GM10248 (cell line): ENCODE data around the gene DEFB124.
"Not testable (repeated sequence)": the region's sequence is repeated elsewhere in the genome, so short reads cannot be mapped to it uniquely, and the experiment has no call there.

Experiments
- CTCF ChIA-PET: fragments of 300-600 bp; sonication (Branson Sonifier 250); formaldehyde crosslinking; extraction: SDS; loops from one replicate; lab custom pipeline; 2021; ENCODE audit warnings: antibody characterized with exemption; lab: Yijun Ruan, JAX
- POLR2A ChIA-PET: fragments of 350-650 bp; sonication (Branson Sonifier 250); formaldehyde crosslinking; extraction: SDS; loops from one replicate; lab custom pipeline; 2020; ENCODE audit warnings: antibody characterized with exemption; lab: Yijun Ruan, JAX
- DNase-seq: peaks from one replicate; pipeline ENCODE4 v3.0.0; 2012; ENCODE audit errors: extremely low spot score
- TF ChIP-seq, protein P1 (sequence below): IDR thresholded peaks from 2 replicates; pipeline ENCODE4 v1.5.1; 2012; ENCODE audit warnings: mild to moderate bottlenecking, low read depth; ENCODE audit errors: extremely low read depth, missing control alignments, control extremely low read depth

The DEFB124 gene

DNA sequence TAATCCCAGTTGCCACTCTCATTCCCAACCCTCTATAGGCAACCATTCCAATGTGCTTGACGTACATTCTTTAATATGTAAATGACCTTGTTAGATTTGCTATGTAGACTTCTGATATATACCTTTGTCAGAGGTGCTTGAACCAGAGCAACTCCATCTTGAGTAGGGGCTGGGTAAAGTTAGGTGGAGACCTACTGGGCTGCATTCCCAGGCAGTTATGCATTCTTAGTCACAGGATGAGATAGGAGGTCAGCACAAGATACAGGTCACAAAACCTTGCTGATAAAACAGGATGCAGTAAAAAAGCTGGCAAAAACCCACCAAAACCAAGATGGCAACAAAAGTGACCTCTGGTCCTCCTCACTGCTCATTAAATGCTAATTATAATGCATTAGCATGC lies 31.0 kb upstream of the DEFB124 start:
- DNase-seq = no peak
- POLR2A ChIA-PET = no interaction called here
- TF ChIP-seq, protein P1, sequence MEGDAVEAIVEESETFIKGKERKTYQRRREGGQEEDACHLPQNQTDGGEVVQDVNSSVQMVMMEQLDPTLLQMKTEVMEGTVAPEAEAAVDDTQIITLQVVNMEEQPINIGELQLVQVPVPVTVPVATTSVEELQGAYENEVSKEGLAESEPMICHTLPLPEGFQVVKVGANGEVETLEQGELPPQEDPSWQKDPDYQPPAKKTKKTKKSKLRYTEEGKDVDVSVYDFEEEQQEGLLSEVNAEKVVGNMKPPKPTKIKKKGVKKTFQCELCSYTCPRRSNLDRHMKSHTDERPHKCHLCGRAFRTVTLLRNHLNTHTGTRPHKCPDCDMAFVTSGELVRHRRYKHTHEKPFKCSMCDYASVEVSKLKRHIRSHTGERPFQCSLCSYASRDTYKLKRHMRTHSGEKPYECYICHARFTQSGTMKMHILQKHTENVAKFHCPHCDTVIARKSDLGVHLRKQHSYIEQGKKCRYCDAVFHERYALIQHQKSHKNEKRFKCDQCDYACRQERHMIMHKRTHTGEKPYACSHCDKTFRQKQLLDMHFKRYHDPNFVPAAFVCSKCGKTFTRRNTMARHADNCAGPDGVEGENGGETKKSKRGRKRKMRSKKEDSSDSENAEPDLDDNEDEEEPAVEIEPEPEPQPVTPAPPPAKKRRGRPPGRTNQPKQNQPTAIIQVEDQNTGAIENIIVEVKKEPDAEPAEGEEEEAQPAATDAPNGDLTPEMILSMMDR = no peak
- CTCF ChIA-PET = no interaction called here

DNA sequence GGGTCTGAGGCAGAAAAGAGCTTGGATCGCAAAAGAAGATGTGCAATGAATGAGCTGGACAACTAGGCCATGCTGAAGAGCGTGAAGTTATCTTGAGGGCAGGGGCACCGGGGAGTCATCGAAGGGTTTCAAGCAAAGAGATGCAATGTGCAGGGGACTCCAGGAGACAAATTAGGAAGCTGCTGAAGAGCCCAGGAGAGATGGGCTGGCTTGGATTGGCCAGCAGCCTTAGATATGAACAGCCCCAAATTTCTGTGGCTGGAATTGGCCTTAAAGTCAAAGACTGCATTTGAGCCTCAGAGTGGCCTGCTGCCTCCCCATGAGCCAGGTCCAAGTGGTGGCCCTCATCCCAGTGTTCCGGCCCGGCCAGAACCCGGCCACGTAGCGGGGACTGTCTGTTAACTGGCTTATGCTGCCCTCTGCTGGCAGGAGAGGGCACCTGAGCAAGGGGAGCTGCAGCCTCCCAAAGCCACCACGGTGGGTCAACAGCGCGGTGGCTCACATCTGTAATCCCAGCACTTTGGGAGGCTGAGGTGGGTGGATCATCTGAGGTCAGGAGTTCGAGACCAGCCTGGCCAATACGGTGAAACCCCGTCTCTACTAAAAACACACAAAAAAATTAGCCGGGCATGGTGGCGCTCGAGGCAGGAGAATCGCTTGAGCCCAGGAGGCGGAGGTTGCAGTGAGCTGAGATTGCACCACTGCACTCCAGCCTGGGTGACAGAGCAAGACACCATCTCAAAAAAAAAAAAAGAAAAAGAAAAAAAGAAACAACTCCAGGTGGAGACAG lies 28.2 kb upstream of the DEFB124 start:
- peak; percentile 84 for DNase-seq
- CTCF ChIA-PET = interaction anchor here (0.6 to 5.4 kb wide), 28 partner anchors 9 to 1969 kb away, joined by 3 to 77 read pairs (median 6); partner anchors contain the start of genes DEFB123, DEFB124, HM13 and ID1
- TF ChIP-seq, protein P1 = peak; percentile 98
- POLR2A ChIA-PET = not testable (repeated sequence)

DNA sequence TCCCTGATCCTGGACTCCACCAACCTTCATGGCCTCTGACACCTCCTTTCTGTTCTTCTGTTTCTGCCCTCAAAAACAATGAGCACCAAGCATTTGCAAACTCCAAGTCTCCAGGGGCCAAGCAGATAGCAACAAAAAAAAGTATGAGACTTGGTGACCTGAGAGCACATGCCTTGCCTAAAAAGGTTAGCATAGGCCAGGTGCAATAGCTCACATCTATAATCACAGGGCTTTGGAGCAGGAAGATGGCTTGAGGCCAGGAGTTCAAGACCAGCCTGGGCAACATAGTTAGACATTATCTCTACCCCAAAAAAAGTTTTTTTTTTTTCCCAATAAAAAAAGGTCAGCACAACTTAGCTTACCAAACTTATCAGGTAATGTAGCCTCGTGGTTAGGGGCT lies 25.6 kb upstream of the DEFB124 start:
- ChIA-PET CTCF (interaction anchor here (3.8 to 5.4 kb wide), 3 partner anchors 10 to 42 kb away, joined by 13 to 77 read pairs (median 50); partner anchors contain the start of genes DEFB124 and REM1), POLR2A (no interaction called here)
- TF ChIP-seq, protein P1 = no peak
- DNase-seq = no peak

DNA sequence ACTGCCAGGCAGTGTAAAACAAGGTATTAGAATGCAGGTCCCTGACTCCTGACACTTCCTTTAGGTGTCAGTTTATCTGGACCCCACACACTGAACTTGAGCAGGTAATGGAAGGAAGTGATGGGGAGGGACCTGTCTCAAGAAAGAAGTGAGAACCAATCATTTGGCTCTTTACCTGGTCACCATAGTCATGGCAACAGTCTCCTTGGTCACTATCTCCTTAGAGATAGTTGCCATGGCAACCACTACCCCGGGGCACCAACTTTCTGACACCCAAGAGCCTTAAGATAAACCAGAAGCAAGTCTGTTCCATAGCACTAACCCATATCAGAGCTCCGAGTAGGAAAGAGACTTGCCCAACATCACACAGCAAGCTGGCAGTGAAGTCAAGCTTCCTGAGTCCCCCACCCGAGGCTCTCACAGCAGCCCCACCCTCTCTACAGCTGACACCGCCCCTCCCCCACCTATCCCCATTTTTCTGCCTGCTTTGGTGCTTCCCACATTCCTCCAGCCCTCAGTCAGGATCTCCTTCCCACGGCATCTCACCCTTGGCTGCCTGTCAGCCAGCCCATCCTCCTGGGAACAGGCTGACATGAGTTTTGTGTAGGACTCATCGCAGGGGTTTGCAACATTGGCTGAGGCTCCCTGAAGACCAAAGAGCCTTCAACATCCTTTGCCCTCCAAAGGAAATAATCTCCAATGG lies 23.1 kb upstream of the DEFB124 start:
- POLR2A ChIA-PET = no interaction called here
- CTCF ChIA-PET = interaction anchor here (1.0 kb wide), 1 partner anchor 11 kb away, joined by 3 read pairs; no protein-coding TSS in a partner anchor
- no peak for DNase-seq
- TF ChIP-seq, protein P1 = no peak

DNA sequence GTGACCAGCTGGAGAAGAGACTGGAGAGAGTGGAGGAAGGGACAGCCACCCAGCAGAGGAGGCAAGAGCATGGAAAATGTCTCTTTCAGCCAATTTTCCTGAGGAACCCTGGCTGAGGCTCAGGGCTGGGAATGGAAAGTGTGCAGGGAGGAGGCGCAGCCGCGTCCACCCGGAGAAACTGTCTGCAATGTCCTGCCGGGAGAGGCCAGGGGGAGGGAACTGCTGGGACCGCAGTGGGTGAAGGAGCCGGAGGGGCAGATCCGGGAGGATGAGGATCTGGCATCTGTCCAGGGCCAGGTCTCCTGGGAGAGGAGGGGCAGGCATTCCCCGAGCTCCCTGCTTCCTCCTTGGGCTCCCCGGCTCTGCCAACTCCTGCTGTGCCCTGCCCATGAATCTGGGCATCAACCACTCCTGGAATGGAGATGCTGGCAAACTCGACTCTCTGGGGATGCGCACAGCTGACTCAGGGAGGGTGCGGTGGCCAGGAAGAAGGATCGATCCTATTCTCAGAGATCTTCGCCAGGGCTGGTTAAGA lies 21.9 kb upstream of the DEFB124 start:
- POLR2A ChIA-PET = no interaction called here
- DNase-seq = no peak
- TF ChIP-seq, protein P1 = no peak
- CTCF ChIA-PET = no interaction called here

DNA sequence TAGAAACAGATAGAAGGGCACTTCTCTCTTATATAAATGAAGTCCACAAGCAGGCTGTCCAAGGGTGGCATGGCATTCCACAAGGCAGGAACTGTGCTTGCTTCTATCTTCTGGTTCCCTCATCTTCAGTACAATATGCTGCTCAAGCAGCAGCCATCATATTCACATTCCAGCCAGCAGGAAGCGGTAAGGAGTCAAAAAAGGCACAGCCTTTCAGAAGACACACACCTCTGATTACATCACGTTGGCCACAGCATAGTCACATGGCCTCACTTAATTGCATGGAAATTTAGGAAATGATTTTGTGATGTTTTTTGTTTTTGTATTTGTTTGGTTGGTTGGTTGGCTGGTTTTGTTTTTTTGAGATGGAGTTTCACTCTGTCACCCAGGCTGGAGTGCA lies 19.2 kb upstream of the DEFB124 start:
- POLR2A ChIA-PET = no interaction called here
- TF ChIP-seq, protein P1 = no peak
- CTCF ChIA-PET = no interaction called here
- DNase-seq = no peak
